ENCODE results near the gene TRAK1.

GRCh38 chr3:42122261-42123011, 31.3 kb downstream of the TRAK1 start:
- no peak for TF ChIP-seq CTCF (IDR thresholded peaks at IDR 0.05)
- TF ChIP-seq POLR2A (IDR thresholded peaks at IDR 0.05): no peak
